ENCODE measurements around the gene PBX4.
"Not testable (repeated sequence)": the region's sequence is repeated elsewhere in the genome, so short reads cannot be mapped to it uniquely, and the experiment has no call there.

The PBX4 gene

DNA sequence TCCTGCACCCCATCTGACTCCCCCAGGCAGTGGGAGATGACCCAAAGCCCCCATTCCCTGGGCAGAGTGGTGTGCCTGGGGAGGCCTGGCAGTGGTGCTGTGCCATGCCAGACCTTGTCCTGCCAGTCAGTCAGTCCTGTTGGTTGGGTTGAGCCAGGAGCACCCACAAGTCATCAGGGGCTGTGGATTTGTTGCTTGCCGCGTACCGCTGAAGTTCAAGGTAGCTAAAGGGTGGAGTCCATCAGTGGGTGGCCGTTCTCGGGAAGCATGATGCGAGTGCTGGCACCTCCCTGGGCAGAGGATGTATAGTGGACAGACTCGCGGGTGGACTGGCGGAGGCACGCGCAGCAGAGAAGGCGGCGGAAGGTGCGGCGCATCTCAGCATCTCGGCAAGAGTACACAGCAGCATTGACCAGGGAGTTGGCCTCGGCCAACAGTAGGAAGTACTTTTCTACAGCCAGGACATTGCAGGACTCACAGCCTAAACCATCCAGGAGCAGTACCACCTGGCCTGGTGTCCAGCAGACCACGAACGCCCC is 5.6 kb upstream of the PBX4 start:
- no peak for DNase-seq

DNA sequence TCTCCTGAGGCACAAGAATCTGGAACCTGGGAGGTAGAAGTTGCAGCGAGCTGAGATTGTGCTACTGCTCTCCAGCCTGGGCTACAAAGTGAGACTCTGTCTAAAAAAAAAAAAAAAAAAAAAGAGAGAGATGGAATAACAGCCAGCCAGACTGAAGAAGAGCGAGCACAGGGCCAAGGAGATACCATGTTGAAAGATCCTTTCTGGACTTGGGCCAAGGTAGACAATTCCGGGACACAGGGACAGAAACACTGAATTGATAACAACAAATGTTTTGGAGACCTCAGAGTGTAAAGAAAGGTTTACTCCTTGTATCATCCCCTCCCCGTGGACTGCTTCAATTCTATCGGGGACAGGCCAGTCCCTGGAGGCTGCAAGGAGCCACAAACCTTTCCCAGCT is 4.9 kb upstream of the PBX4 start:
- no peak for DNase-seq

DNA sequence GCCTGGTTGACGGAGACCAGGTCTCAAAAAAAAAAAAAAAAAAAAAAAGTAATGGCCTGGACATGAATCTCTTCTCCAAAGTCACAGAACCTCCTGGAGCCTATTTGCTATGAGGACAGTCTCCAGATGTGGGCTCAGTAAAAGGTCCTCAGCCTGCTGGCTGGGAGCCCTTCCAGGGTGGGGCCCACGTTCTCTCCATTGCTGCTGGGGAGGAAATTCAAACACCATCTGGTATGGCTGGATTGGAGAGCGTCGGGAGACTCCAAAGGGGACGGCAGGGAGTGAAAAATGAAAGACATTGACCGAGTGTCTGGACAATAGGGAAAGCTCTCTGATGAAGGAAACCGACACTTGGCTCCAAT is 1.3 kb upstream of the PBX4 start:
- DNase-seq, result no peak

DNA sequence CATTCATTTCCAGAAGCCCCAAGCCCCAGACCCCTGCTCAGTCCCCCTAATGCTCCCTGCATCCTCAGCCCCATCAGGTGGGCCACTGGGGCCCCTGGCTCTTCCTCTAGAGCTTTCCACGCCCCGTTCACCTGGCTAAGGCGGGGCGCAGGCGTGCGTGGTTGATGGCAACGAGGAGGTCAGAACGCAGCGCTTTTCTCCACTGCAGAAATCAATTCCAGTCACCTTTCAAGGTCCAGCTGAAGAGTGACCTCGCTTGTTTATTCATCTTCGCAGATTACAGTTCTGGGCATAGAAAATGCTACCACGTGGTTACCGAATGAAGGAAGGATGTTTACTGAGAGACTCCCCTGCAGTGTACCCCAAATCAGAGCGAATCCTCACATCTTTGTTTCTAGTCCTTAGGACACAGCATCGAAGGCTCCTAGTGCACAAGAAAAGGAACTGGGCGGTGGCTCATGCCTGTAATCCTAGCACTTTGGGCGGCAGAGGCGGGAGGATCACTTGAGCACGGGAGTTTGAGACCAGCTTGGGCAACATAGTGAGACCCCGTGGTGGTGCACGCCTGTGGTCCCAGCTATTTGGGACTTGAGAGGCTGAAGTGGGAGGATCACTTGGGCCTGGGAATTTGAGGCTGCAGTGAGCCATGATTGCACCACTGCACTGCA is 828 bp upstream of the PBX4 start:
- DNase-seq, result no peak

DNA sequence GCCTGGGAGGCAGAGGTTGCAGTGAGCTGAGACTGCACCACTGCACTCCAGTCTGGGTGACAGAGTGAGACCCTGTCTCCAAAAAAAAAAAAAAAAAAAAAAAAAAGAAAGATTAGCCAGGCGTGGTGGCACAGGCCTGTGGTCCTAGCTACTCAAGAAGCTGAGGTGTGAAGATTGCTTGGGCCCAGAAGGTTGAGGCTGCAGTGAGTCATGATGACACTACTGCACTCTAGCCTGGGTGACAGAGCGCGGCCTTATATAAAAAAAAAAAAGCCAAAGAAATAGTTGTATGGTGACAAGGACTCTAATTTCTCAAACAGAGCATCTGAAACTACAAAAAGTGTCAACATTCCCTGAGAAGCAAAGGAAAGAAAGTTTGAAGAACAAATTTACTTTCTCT is 3.4 kb downstream of the PBX4 start:
- no peak for DNase-seq

DNA sequence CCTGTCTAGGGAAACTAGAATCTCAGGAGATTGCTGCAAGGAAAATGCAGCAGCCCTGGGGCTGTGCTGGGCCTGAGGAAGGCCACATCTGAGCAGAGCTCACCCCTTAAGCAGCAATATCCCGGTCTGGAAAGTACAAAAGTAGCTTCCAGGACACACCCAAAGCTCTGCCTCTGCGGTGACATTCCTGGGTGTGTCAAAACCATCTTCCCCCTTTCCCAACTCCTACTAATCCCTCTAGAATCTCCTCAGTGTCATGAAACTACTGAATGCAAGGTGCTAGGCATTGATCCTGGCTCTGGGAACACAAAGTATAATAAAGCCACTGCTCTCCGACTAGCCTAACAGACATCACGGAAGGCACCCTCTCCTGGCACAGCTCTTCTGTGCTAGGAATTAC is 5.0 kb downstream of the PBX4 start:
- DNase-seq, result no peak

DNA sequence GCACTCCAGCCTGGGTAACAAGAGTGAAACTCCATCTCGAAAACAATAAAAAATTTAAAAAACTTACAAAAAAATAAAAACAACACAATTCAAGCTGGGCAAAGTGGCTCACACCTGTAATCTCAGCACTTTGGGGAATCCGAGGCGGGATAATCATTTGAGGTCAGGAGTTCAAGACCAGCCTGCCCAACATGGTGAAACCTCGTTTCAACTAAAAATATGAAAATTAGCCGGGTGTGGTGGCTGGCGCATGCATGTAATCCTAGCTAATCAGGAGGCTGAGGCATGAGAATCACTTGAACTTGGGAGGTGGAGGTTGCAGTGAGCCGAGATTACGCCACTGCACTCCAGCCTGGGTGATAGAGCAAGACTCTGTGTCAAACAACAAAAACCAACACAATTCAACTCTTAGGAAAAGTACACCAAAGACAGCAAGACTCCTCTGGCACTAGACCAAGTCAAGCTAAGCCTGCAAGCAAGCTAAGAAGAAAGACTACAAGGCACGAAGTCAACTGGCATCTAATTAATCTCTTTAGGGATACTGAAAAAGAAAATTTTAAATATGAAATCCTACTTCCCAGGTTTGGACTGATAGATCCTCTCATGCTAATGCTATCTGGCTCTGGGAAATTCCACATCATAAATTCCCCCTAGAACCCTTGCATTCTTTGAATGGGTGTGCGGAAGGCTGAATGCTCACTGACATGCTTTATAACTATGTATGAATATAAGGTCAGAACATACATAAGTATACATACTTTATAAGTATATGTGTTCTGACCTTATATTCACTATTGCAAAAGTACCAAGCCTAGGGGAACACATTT is 7.9 kb downstream of the PBX4 start:
- DNase-seq, result no peak

DNA sequence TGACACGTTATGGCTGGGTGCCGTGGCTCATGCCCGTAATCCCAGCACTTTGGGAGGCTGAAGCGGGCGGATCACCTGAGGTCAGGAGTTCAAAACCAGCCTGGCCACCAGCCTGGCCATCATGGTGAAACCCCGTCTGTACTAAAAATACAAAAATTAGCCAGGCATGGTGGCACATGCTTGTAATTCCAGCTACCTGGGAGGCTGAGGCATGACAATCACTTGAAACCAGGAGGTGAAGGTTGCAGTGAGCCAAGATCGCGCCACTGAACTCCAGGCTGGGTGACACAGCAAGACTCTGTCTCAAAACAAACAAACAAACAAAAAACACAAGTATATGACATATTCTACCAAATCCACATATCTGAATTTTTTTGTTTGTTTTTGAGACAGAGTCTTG is 11.8 kb downstream of the PBX4 start:
- not testable (repeated sequence) for DNase-seq

DNA sequence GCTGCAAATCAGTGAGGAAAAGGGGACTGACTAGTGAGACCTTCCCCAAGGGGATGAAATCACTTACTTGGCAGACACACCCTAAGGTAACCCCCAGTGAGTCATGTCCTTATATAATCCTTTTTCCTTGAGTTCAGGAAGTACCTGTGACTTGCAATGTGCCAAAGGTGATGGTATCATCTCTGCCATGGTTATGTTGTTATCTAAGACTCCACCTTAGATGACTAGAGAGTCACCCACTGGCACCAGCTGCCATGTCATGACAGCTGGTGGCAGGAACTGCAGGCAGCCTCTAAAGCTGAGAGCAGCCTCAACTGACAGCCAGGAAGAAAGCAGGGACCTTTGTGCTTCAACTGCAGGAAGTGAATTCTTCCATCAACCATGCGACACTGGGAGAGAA is 12.5 kb downstream of the PBX4 start:
- no peak for DNase-seq

DNA sequence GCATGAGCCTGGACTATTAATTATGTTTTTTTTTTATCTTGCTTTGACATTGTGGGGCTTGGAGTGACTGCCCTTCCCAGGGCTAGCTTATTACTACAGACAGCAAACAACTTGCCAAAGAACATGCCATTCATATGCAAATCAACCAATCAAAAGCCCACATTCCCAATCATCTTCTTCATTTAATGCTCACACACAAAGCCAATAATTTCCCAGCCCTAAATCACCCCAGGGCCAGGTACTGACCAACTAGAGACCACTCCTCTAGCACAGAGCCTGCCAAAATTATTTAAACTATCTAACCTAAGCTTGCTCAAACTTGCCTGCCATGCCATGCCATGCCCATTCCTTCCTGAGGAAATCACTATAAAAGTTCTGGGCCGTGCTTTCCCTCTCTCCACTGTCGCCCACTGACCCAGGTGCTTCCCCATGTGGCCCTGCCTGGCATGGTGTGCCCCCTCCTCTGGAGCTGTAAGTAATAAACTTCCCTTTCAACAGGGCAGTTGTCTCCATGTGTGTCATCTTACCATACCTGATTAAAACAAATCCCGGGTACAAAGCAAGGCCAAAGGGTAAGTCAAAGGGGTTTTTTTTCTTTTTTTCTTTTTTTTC is 15.7 kb downstream of the PBX4 start:
- no peak for DNase-seq

DNA sequence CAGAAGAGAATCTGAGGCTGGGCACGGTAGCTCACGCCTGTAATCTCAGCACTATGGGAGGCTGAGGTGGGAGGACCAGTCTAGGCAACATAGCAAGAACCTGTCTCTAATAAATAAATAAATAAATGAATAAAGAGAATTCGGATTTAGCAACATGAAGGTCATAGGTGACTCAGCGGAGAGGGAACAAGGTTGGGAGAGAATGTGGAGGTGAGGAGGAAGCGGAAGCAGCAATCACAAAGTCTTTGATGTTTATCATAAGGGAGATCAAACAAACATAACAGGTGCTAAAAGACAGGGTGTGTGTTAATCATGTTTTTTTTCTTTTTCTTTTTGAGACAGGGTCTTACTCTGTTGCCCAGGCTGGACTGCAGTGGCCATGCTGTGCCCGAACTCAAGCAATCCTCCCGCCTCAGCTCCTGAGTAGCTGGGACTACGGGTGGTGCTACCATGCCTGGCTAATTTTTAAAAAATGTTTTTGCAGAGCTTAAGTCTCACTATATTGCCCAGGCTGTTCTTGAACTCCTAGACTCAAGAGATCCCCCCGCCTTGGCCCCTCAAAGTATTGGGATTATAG is 16.3 kb downstream of the PBX4 start:
- DNase-seq, result no peak

DNA sequence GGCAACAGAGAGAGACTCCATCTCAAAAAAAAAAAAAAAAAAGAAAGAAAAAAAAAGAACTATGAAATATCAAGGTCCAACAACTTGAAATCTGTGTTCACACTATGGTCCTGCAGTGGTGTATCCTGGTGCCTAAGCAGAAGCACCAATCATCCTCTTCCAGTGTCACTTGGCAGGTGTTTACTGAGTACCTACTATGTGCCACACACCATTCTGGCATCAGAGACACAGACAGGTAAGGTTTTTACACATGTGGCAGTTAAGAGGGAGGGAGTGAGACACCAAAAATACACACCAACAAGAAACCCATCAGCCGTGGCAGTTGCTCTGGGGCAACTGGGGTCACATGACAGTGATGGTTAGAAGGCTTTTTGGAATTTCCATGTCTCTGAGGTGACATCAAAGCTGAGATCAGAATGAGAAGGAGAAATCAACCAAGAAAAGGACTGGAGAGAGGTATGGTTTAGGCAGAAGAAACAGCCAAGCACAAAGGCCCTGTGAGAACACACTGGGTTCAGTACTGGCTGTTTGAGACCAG is 17.6 kb downstream of the PBX4 start:
- no peak for DNase-seq

DNA sequence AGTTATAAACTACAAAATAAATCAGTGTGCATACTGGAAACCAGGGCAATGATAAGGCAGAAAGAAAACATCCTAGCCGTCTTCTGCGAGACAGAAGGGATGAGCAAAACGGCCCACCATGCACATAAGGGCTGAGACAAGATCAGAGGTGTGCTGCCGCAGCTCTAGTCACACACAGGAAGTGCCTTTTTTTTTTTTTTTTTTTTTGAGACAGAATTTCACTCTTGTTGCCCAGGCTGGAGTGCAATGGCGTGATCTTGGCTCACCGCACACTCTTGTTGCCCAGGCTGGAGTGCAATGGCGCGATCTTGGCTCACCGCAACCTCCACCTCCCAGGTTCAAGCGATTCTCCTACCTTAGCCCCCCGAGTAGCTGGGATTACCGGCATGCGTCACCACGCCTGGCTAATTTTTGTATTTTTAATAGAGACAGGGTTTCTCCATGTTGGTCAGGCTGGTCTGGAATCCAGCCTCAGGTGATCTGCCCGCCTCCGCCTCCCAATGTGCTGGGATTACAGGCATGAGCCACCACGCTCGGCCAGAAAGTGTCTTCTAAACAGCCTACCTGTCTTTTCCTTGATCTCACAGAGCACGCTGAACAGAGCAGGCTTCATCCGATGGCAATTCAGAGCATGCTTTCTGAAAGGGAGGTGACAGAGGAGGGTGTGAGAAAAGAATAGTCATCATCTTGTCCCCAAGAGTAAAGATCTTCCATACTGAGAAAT is 19.6 kb downstream of the PBX4 start:
- not testable (repeated sequence) for DNase-seq

DNA sequence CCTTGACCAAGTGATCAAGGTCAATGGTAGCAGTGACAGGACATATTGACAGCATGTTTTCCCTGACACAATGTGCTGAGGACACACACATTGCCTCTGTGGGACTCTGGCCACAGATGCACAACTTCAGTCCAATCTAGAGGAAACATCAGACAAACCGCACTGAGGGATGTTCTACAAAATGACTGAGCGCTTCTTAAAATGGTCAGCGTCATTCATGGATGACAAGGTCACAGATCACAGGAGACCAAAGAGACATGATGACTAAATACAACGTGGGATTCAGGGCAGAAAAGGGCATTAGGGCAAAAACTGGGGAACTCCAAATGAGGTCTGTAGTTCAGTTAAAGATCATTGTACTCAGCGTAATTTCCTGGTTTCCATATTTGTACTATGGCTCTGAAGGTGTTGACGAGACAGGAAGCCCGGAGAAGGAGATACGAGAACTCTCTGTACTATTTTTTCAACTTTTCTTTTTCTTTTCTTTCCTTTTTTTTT is 20.6 kb downstream of the PBX4 start:
- no peak for DNase-seq

DNA sequence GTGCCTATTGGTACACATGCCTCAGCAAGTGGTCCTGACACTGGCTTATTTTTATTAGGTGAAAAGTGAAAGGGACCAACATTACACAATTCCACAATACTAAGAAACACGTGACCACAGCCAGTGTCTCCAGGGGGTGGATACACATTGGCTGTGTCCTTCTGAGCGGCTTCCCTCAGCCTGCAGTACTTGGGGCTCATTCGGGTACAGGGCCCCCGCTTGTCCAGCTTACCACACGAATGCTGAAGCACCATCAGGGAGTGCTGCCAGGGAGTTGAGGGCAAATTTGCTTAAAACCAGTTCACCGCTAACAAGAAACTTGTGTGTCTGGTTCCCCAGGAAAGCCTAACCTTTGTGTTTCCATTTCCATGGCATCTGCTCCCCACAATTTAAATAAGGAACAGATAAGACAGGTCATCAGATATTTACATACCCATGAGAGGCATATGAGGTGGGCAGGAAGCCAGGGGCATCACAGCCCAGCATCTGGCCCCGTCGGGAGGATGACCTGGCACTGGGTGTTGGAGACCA is 23.3 kb downstream of the PBX4 start:
- DNase-seq, result no peak

DNA sequence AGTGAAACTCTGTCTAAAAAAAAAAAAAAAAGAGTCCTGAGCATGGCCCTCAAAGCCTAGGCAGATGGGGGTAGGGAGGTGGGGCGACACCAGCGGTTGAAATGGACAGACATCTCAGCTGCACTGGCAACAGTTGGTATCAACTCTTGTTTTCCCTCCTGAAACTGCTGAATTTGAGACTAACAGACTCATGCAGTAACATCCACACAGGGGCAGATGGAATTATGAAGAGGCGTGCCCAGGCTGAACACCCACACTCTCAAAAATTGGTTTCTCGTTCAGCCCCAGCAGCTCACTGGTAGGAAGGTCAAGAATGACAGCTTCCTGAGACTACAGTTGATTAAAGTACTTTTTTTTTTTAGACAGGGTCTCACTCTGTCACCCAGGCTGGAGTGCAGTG is 24.1 kb downstream of the PBX4 start:
- no peak for DNase-seq

DNA sequence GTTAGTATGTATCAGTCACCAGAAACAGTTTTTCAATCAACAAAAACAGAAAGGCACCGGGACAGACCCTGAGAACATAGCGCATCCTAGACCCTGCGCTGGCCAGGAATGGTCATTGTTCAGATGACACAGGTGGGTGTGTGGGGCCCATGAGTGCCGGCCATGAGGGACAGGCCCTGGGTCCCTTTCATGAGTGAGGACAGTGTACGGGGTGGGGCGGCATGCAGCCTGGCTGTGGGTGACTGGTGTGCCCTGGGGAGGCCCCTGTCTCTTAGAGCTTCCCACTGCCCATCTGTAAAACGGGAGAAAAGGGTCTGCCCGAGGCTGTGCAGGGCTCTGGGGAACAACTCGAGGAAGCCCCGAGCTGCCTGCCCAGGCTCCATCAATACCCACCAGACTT is 25.8 kb downstream of the PBX4 start:
- DNase-seq, result no peak

DNA sequence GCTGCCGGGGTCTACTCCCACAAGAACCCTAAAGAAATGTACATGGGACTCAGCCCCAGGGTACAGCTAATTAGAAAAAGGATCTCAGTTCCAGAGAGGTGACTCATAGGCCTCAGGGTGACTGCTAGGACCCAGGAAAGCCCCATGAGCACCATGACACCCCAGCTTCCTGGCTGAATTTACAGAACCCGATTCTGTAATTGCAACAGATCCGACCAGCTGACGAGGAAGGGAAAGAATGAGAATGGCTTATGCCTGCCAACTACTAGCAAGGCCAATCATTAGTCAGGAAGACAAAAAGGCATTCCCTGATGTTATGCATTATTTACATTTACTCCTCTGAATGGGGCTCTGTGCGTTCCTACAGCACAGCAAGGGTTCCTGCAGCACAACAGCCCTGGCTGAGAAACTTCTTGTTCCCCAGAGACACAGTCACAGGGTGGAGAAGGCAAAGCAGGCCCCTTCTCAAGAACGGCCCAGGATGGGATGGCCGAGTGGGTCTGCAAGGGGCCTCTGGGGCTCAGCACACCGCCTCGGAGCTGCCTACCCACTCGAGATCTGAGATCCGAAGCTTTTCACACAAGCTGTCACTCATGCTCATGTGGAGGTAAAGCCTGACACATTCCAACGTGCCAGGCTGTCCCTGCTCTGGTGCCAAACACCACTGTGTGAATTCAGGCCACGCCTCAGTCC is 27.2 kb downstream of the PBX4 start:
- peak; percentile 32 for DNase-seq

DNA sequence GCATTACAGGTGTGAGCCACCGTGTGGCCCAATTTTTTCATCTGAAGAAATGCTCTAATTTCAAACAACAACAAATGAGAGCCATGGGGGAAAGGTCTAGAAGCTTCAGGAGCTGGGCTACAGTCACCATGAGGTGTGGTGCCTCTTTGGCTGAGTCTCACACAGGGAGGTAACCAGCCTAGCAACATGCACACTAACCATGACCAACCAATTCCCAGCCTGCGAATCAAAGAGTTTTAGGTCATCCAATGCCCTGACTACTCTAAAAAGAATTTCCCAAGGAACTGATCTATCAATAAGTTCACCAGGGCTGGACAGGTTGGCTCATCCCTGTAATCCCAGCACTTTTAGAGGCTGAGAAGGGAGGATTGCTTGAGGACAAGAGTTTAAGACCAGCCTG is 29.9 kb downstream of the PBX4 start:
- DNase-seq, result no peak

DNA sequence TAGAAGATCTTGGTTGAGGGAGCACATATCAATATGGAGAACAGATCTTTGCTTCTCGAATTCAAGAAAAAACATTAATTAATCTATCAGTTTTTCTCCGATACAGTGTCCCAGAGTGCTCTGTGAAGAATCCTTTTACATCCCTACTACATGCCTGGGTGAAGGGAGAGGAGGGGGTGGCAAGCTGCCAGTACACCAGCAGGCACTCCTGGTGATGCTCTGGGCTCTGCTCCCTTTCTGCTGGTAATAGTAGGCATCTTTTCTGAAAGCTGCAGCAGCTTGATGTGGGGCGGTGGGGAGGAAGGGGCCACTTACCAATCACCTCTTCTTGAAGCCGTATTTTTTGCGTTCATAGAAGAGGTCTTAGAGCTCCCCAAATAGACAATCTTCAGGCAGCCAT is 30.7 kb downstream of the PBX4 start:
- no peak for DNase-seq

DNA sequence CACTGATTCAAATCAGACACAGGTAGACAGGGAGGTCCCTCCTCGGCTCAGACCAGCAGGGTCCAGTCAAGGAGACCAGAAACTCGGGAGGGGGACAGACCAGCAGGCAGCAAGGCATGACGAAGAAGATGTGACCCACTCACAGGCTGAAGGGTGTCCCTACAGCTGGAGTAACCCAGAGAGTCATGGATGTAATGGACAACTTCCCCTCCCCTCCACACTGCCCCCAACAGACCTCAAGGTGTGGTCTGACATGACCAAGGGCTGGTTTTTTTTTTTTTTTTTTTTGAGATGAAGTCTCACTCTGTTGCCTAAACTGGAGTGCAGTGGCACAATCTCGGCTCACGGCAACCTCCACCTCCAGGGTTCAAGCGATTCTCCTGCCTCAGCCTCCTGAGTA is 34.1 kb downstream of the PBX4 start:
- no peak for DNase-seq

DNA sequence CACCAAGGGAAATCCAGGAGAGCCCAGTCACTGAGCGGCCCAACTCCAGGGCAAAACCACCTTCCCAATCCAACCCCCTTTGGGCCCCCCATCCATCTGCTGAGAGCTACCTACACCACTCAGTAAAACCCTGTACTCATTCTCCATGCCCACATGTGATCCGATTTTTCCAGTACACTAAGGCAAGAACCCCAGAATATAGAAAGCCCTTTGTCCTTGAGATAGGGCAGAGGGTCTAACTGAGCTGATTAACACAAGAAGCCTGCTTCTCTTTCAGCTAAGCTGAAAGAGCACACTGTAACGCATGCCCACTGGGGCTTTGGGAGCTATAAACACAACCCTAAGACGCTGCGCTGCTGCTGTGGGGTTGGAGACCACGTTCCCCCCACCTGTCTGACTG is 36.0 kb downstream of the PBX4 start:
- no peak for DNase-seq
